ENCODE results near the gene MCM6.
"Not testable (repeated sequence)": the region's sequence is repeated elsewhere in the genome, so short reads cannot be mapped to it uniquely, and the experiment has no call there.

Gene MCM6

GRCh38 chr2:135885709-135886108 lies 9.5 kb upstream of the MCM6 start:
- no peak overlapping the region for H3K4me3 ChIP-seq (ENCODE audit: low read length in 2 of 2)
- DNase-seq (ENCODE audit: low spot score), result no peak
- no peak overlapping the region for H3K23ac ChIP-seq (ENCODE audit: low read depth, low read length, poor library complexity)

GRCh38 chr2:135882415-135882814 lies 6.2 kb upstream of the MCM6 start:
- Histone ChIP-seq H3K9ac (ENCODE audit: low read depth, low read length, poor library complexity) (no peak overlapping the region), H3K9me3 (replicated peaks in 1 of 2; ENCODE audit: control insufficient read depth in 2 of 2, insufficient read depth in 1 of 2, low read depth in 1 of 2, low read length in 2 of 2) (no peaks in the 10 kb centered on the region), H2AFZ (ENCODE audit: low read length) (peak overlapping the region; percentile 30), H3K36me3 (replicated peaks in 1 of 2; ENCODE audit: control insufficient read depth in 2 of 2, insufficient read depth in 2 of 2, low read length in 2 of 2) (no peaks in the 10 kb centered on the region), H3K23ac (ENCODE audit: low read depth, low read length, poor library complexity) (no peak overlapping the region), H3K18ac (ENCODE audit: low read length) (no peak overlapping the region), H4K8ac (ENCODE audit: low read depth, low read length) (no peak overlapping the region), H3K4me2 (ENCODE audit: insufficient read depth, low read length, poor library complexity, severe bottlenecking) (no peak overlapping the region), H3K4ac (ENCODE audit: low read length) (no peak overlapping the region), H3K27me3 (ENCODE audit: control insufficient read depth in 3 of 3, insufficient read depth in 3 of 3, low read depth in 1 of 3, low read length in 3 of 3) (no peaks in the 10 kb centered on the region), H3K4me3 (ENCODE audit: low read length in 2 of 2) (no peak overlapping the region), H2BK120ac (ENCODE audit: low read depth, low read length) (no peak overlapping the region), H3K4me1 (ENCODE audit: control insufficient read depth in 2 of 2, insufficient read depth in 1 of 2, low read depth in 1 of 2, low read length in 2 of 2) (peaks cover 2 to 5% of the 10 kb centered on the region in 2 donors), H2BK5ac (ENCODE audit: low read length) (no peak overlapping the region), H4K91ac (ENCODE audit: low read depth, low read length, poor library complexity) (no peak overlapping the region), H2BK12ac (ENCODE audit: low read length) (no peak overlapping the region), H3K14ac (ENCODE audit: low read length) (no peak overlapping the region), H2BK15ac (ENCODE audit: low read length) (no peak overlapping the region), H2AK5ac (ENCODE audit: low read depth, low read length) (no peak overlapping the region), H3K79me1 (ENCODE audit: low read depth, low read length) (no peaks in the 10 kb centered on the region), H3K27ac (replicated peaks; ENCODE audit: low read length) (no peak overlapping the region)
- DNase-seq (ENCODE audit: low spot score), result no peak
- no CpG with 5 or more reads among the region's 3 CpGs for WGBS, 2 donors (ENCODE audit: extremely low coverage in 2 of 2, insufficient read length in 2 of 2, insufficient replicate concordance in 1 of 2)

More at GRCh38 chr2:135885709-135886108, 9.5 kb upstream of the MCM6 start:
- H2BK12ac ChIP-seq (ENCODE audit: low read length), result no peak overlapping the region
- H2BK120ac ChIP-seq (ENCODE audit: low read depth, low read length), result no peak overlapping the region
- no peak overlapping the region for H4K8ac ChIP-seq (ENCODE audit: low read depth, low read length)
- no peak overlapping the region for H2BK15ac ChIP-seq (ENCODE audit: low read length)
- H3K27ac ChIP-seq (replicated peaks; ENCODE audit: low read length), result no peak overlapping the region
- no peak overlapping the region for H3K9ac ChIP-seq (ENCODE audit: low read depth, low read length, poor library complexity)
- peak overlapping the region; percentile 56 for H2AFZ ChIP-seq (ENCODE audit: low read length)
- H3K4me2 ChIP-seq (ENCODE audit: insufficient read depth, low read length, poor library complexity, severe bottlenecking), result no peak overlapping the region
- H2BK5ac ChIP-seq (ENCODE audit: low read length), result no peak overlapping the region
- H4K91ac ChIP-seq (ENCODE audit: low read depth, low read length, poor library complexity), result no peak overlapping the region
- no peak overlapping the region for H2AK5ac ChIP-seq (ENCODE audit: low read depth, low read length)
- H3K18ac ChIP-seq (ENCODE audit: low read length), result no peak overlapping the region
- H3K36me3 ChIP-seq (replicated peaks in 1 of 2; ENCODE audit: control insufficient read depth in 2 of 2, insufficient read depth in 2 of 2, low read length in 2 of 2), result no peaks in the 10 kb centered on the region
- H3K27me3 ChIP-seq (ENCODE audit: control insufficient read depth in 3 of 3, insufficient read depth in 3 of 3, low read depth in 1 of 3, low read length in 3 of 3), result no peaks in the 10 kb centered on the region
- H3K4me1 ChIP-seq (ENCODE audit: control insufficient read depth in 2 of 2, insufficient read depth in 1 of 2, low read depth in 1 of 2, low read length in 2 of 2), result peaks cover 2 to 5% of the 10 kb centered on the region in 2 donors
- no CpG with 5 or more reads among the region's 4 CpGs for WGBS, 2 donors (ENCODE audit: extremely low coverage in 2 of 2, insufficient read length in 2 of 2, insufficient replicate concordance in 1 of 2)
- no peaks in the 10 kb centered on the region for H3K79me1 ChIP-seq (ENCODE audit: low read depth, low read length)
- no peak overlapping the region for H3K14ac ChIP-seq (ENCODE audit: low read length)
- no peak overlapping the region for H3K4ac ChIP-seq (ENCODE audit: low read length)
- peaks cover 0 to 3% of the 10 kb centered on the region in 2 donors for H3K9me3 ChIP-seq (replicated peaks in 1 of 2; ENCODE audit: control insufficient read depth in 2 of 2, insufficient read depth in 1 of 2, low read depth in 1 of 2, low read length in 2 of 2)

- not testable (repeated sequence) for H3K4me2 ChIP-seq (ENCODE audit: insufficient read depth, low read length, poor library complexity, severe bottlenecking); H3K27me3 ChIP-seq (ENCODE audit: control insufficient read depth in 3 of 3, insufficient read depth in 3 of 3, low read depth in 1 of 3, low read length in 3 of 3); H4K8ac ChIP-seq (ENCODE audit: low read depth, low read length); H3K23ac ChIP-seq (ENCODE audit: low read depth, low read length, poor library complexity); H2AK5ac ChIP-seq (ENCODE audit: low read depth, low read length); H2BK15ac ChIP-seq (ENCODE audit: low read length); H4K91ac ChIP-seq (ENCODE audit: low read depth, low read length, poor library complexity); H2BK120ac ChIP-seq (ENCODE audit: low read depth, low read length); H2BK12ac ChIP-seq (ENCODE audit: low read length); H3K4me1 ChIP-seq (ENCODE audit: control insufficient read depth in 2 of 2, insufficient read depth in 1 of 2, low read depth in 1 of 2, low read length in 2 of 2); H3K9ac ChIP-seq (ENCODE audit: low read depth, low read length, poor library complexity); DNase-seq (ENCODE audit: low spot score); H3K79me1 ChIP-seq (ENCODE audit: low read depth, low read length); H3K18ac ChIP-seq (ENCODE audit: low read length); H3K14ac ChIP-seq (ENCODE audit: low read length); H3K4ac ChIP-seq (ENCODE audit: low read length); H3K27ac ChIP-seq (replicated peaks; ENCODE audit: low read length); H2BK5ac ChIP-seq (ENCODE audit: low read length); H3K9me3 ChIP-seq (replicated peaks in 1 of 2; ENCODE audit: control insufficient read depth in 2 of 2, insufficient read depth in 1 of 2, low read depth in 1 of 2, low read length in 2 of 2)
- peak overlapping the region; percentile 94 for H2AFZ ChIP-seq (ENCODE audit: low read length)
- peak overlapping the region in 1 of 2 donors; percentile 77 for H3K4me3 ChIP-seq (ENCODE audit: low read length in 2 of 2)
- peaks cover 0 to 33% of the 10 kb centered on the region in 2 donors for H3K36me3 ChIP-seq (replicated peaks in 1 of 2; ENCODE audit: control insufficient read depth in 2 of 2, insufficient read depth in 2 of 2, low read length in 2 of 2)
- no CpG with 5 or more reads among the region's 15 CpGs for WGBS, 2 donors (ENCODE audit: extremely low coverage in 2 of 2, insufficient read length in 2 of 2, insufficient replicate concordance in 1 of 2)
Observed at GRCh38 chr2:135876770-135877169, 527 bp upstream of the MCM6 start.

GRCh38 chr2:135875491-135876065 lies 665 bp downstream of the MCM6 start:
- peak overlapping the region; percentile 63 for H3K27ac ChIP-seq (replicated peaks; ENCODE audit: low read length)
- H2BK120ac ChIP-seq (ENCODE audit: low read depth, low read length), result peak overlapping the region; percentile 98
- no peak overlapping the region for H2BK15ac ChIP-seq (ENCODE audit: low read length)
- peak overlapping the region; percentile 76 for H2AK5ac ChIP-seq (ENCODE audit: low read depth, low read length)
- H3K23ac ChIP-seq (ENCODE audit: low read depth, low read length, poor library complexity), result peak overlapping the region; percentile 75
- H2AFZ ChIP-seq (ENCODE audit: low read length), result peak overlapping the region; percentile 94
- DNase-seq (ENCODE audit: low spot score), result peak; percentile 57
- no peak overlapping the region for H4K8ac ChIP-seq (ENCODE audit: low read depth, low read length)
- H3K36me3 ChIP-seq (replicated peaks in 1 of 2; ENCODE audit: control insufficient read depth in 2 of 2, insufficient read depth in 2 of 2, low read length in 2 of 2), result peaks cover 6 to 44% of the 10 kb centered on the region in 2 donors
- peak overlapping the region; percentile 77 to 95 for H3K4me3 ChIP-seq (ENCODE audit: low read length in 2 of 2)
- H3K14ac ChIP-seq (ENCODE audit: low read length), result no peak overlapping the region
- H3K4me1 ChIP-seq (ENCODE audit: control insufficient read depth in 2 of 2, insufficient read depth in 1 of 2, low read depth in 1 of 2, low read length in 2 of 2), result peaks cover 2 to 8% of the 10 kb centered on the region in 2 donors
- H3K4me2 ChIP-seq (ENCODE audit: insufficient read depth, low read length, poor library complexity, severe bottlenecking), result peak overlapping the region; percentile 82
- no peak overlapping the region for H2BK5ac ChIP-seq (ENCODE audit: low read length)
- peak overlapping the region; percentile 93 for H3K9ac ChIP-seq (ENCODE audit: low read depth, low read length, poor library complexity)
- H3K18ac ChIP-seq (ENCODE audit: low read length), result peak overlapping the region; percentile 97
- H3K9me3 ChIP-seq (replicated peaks in 1 of 2; ENCODE audit: control insufficient read depth in 2 of 2, insufficient read depth in 1 of 2, low read depth in 1 of 2, low read length in 2 of 2), result no peaks in the 10 kb centered on the region
- peak overlapping the region; percentile 54 for H3K4ac ChIP-seq (ENCODE audit: low read length)
- H3K79me1 ChIP-seq (ENCODE audit: low read depth, low read length), result peaks cover 5% of the 10 kb centered on the region
- no peak overlapping the region for H4K91ac ChIP-seq (ENCODE audit: low read depth, low read length, poor library complexity)
- H2BK12ac ChIP-seq (ENCODE audit: low read length), result no peak overlapping the region
- WGBS, 2 donors (ENCODE audit: extremely low coverage in 2 of 2, insufficient read length in 2 of 2, insufficient replicate concordance in 1 of 2), result no CpG with 5 or more reads among the region's 26 CpGs
- H3K27me3 ChIP-seq (ENCODE audit: control insufficient read depth in 3 of 3, insufficient read depth in 3 of 3, low read depth in 1 of 3, low read length in 3 of 3), result no peaks in the 10 kb centered on the region

Measured in neuronal stem cell (in vitro differentiated cells).